Measurements from ENCODE around the gene ZNF581.

The ZNF581 gene

DNA sequence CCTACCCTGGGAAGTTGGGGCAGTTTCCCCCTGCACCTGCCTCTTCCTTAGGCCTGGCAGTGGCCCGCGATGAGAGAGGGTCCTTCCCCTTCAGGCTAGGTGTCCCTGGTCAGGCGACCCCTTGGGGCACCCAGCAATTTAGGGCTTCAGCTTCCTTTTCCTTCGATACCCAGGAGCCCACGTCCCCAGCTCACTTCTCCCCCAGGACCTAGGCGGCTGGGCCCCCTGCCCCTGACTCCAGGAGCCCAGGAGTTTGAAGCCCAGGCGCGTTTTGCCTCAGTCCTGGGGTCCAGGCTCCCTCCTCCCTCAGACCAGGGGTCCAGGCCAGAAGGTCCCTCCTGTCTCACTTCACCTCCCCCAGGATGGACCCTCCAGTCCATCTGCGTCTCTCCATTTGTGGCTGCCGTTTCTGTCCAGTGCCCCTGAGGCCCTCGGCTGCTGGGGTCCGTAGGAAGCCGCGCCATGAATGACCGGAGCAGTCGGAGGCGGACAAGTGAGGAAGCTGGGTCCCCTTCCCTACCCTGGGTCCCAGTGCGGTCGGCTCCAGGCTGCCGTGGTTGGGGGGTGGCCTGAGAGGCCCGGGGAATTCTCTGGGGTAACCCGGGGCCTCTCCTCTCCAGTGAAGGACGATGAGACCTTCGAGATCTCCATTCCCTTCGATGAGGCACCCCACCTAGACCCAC, 5.3 kb downstream of the ZNF581 start:
- H3K27me3 ChIP-seq (ENCODE audit: control insufficient read depth, insufficient read depth, low read length, poor library complexity, severe bottlenecking), result no peaks in the 10 kb centered on the region
- H3K4me1 ChIP-seq (ENCODE audit: control insufficient read depth, insufficient read depth, low read length), result peaks cover 22% of the 10 kb centered on the region
- peaks cover 17% of the 10 kb centered on the region for H3K36me3 ChIP-seq (ENCODE audit: control insufficient read depth, insufficient read depth, low read length)
- peak overlapping the region; percentile 88 for H3K4me3 ChIP-seq (ENCODE audit: insufficient read depth, low read depth, low read length)
- WGBS, 2 experiments, result 60 to 62% methylated on average over 25 of the region's 25 CpGs
- no peak overlapping the region for H3K27ac ChIP-seq (ENCODE audit: insufficient read depth, low read depth, low read length, poor library complexity, severe bottlenecking)
- no peaks in the 10 kb centered on the region for H3K9me3 ChIP-seq (ENCODE audit: control insufficient read depth, low read length)

DNA sequence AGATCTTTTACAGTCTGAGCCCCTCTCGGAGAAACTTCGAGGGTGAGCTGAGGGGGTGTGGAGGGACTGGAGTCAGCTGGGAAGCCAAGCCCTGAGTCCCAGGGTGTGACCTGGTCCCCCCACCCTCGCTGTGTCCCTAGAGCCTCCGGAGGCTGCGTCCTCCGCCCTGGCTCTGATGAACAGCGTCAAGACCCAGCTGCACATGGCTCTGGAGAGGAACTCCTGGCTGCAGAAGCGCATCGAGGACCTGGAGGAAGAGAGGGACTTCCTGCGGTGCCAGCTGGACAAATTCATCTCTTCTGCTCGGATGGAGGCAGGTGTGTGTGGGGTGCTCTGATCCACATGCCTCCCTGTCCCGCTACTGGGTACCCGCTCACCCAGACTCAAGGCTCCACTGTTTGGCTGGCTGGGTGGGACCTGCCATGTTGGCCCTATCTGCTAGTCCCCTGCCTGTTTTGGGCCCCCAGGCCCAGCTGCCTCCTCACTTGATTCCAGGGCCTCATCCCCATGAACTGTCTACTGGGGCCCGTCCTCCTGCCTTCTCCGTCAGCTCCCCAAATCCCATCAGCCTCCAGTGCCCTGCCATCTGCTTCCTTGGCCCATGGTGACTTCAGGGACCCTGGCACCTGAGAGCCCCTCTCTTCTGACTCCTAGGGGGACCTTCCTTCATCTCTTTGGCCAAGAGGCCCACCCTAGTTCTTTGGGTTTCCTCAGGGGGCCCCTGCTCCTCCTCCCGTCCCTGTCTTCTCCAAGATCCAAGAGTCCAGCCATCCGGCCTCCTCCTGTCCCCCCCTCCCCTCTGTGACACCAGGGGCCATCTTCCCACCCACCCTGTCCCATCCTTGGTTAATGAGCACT, 6.0 kb downstream of the ZNF581 start:
- peaks cover 17% of the 10 kb centered on the region for H3K4me1 ChIP-seq (ENCODE audit: control insufficient read depth, insufficient read depth, low read length)
- H3K36me3 ChIP-seq (ENCODE audit: control insufficient read depth, insufficient read depth, low read length), result peaks cover 15% of the 10 kb centered on the region
- 93 to 94% methylated on average over 17 of the region's 17 CpGs for WGBS, 2 experiments
- H3K27ac ChIP-seq (ENCODE audit: insufficient read depth, low read depth, low read length, poor library complexity, severe bottlenecking), result no peak overlapping the region
- H3K4me3 ChIP-seq (ENCODE audit: insufficient read depth, low read depth, low read length), result peak overlapping the region; percentile 88
- H3K9me3 ChIP-seq (ENCODE audit: control insufficient read depth, low read length), result no peaks in the 10 kb centered on the region
- no peaks in the 10 kb centered on the region for H3K27me3 ChIP-seq (ENCODE audit: control insufficient read depth, insufficient read depth, low read length, poor library complexity, severe bottlenecking)

DNA sequence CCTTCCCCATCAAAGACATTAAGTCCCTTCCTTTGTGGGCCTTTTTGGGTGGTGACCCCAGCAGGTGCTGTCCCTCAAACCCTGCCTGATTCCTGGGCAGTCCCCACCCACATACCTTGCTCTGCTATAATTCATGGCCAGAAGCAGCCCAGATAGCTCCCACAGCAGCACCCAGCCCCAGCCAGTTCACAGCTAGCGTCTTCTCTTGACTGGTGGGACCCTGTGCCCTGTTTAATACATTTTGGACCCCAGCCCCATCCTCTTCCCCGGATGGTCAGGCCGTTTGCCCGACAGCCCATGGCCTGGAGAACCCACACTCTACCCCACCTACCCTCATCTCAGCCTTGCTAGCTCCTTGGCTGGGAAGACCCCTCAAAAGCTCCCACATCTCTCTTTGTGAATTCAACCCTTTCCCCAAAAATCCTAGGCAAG, 6.7 kb downstream of the ZNF581 start:
- H3K27ac ChIP-seq (ENCODE audit: insufficient read depth, low read depth, low read length, poor library complexity, severe bottlenecking), result no peak overlapping the region
- no peaks in the 10 kb centered on the region for H3K9me3 ChIP-seq (ENCODE audit: control insufficient read depth, low read length)
- WGBS, 2 experiments, result 90 to 97% methylated on average over 4 of the region's 4 CpGs

GRCh38 chr19:55650602-55651230, 7.3 kb downstream of the ZNF581 start:
- no peaks in the 10 kb centered on the region for H3K27me3 ChIP-seq (ENCODE audit: control insufficient read depth, insufficient read depth, low read length, poor library complexity, severe bottlenecking)

More for the DNA sequence above, 6.7 kb downstream of the ZNF581 start:
- H3K36me3 ChIP-seq (ENCODE audit: control insufficient read depth, insufficient read depth, low read length), result peaks cover 9% of the 10 kb centered on the region
- no peak overlapping the region for H3K4me3 ChIP-seq (ENCODE audit: insufficient read depth, low read depth, low read length)
- H3K4me1 ChIP-seq (ENCODE audit: control insufficient read depth, insufficient read depth, low read length), result peaks cover 13% of the 10 kb centered on the region
- H3K27me3 ChIP-seq (ENCODE audit: control insufficient read depth, insufficient read depth, low read length, poor library complexity, severe bottlenecking), result no peaks in the 10 kb centered on the region

GRCh38 chr19:55651236-55651635, 7.8 kb downstream of the ZNF581 start:
- peaks cover 13% of the 10 kb centered on the region for H3K4me1 ChIP-seq (ENCODE audit: control insufficient read depth, insufficient read depth, low read length)
- peaks cover 3% of the 10 kb centered on the region for H3K36me3 ChIP-seq (ENCODE audit: control insufficient read depth, insufficient read depth, low read length)
- H3K9me3 ChIP-seq (ENCODE audit: control insufficient read depth, low read length), result no peaks in the 10 kb centered on the region
- H3K27me3 ChIP-seq (ENCODE audit: control insufficient read depth, insufficient read depth, low read length, poor library complexity, severe bottlenecking), result no peaks in the 10 kb centered on the region
- H3K4me3 ChIP-seq (ENCODE audit: insufficient read depth, low read depth, low read length), result no peak overlapping the region
- WGBS, 2 experiments, result 84 to 85% methylated on average over 18 of the region's 18 CpGs
- no peak overlapping the region for H3K27ac ChIP-seq (ENCODE audit: insufficient read depth, low read depth, low read length, poor library complexity, severe bottlenecking)

More at GRCh38 chr19:55650602-55651230, 7.3 kb downstream of the ZNF581 start:
- WGBS, 2 experiments, result 92 to 95% methylated on average over 17 of the region's 17 CpGs
- Histone ChIP-seq H3K27ac (ENCODE audit: insufficient read depth, low read depth, low read length, poor library complexity, severe bottlenecking) (no peak overlapping the region), H3K4me3 (ENCODE audit: insufficient read depth, low read depth, low read length) (no peak overlapping the region), H3K9me3 (ENCODE audit: control insufficient read depth, low read length) (no peaks in the 10 kb centered on the region), H3K4me1 (ENCODE audit: control insufficient read depth, insufficient read depth, low read length) (peaks cover 13% of the 10 kb centered on the region), H3K36me3 (ENCODE audit: control insufficient read depth, insufficient read depth, low read length) (peaks cover 3% of the 10 kb centered on the region)

DNA sequence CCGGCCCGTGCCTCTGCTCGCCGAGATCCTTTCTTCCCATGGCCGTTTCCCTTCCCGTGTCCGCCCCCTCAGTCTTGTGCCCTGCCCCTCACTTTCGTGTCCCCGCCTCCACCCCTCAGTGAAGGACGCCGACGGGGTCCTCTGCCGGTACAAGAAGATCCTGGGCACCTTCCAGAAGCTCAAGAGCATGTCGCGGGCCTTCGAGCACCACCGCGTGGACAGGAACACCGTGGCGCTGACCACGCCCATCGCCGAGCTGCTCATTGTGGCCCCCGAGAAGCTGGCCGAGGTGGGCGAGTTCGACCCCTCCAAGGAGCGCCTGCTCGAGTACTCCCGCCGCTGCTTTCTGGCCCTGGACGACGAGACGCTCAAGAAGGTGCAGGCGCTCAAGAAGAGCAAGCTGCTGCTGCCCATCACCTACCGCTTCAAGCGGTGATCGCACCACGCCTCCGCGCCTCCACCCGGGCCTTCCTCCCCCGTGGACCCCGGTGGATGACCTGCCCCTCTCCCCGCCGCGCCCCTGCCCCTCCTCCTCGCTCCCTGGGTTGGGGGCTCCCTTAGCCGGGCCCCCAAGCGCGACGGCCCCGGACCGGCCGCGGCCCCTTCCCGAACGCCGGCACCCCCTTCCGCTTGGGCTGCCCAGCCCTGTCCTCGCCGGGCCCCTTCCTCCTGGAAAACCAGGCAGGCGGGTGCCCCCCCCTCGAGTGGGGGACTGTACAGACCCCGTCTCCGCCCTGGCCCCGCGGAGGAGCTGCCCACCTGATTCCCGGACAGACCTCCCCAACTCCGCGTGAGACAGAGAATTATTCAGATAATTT, 9.1 kb downstream of the ZNF581 start:
- Histone ChIP-seq H3K9me3 (ENCODE audit: control insufficient read depth, low read length) (no peaks in the 10 kb centered on the region), H3K4me1 (ENCODE audit: control insufficient read depth, insufficient read depth, low read length) (peaks cover 14% of the 10 kb centered on the region), H3K27me3 (ENCODE audit: control insufficient read depth, insufficient read depth, low read length, poor library complexity, severe bottlenecking) (no peaks in the 10 kb centered on the region), H3K27ac (ENCODE audit: insufficient read depth, low read depth, low read length, poor library complexity, severe bottlenecking) (no peak overlapping the region), H3K4me3 (ENCODE audit: insufficient read depth, low read depth, low read length) (no peak overlapping the region), H3K36me3 (ENCODE audit: control insufficient read depth, insufficient read depth, low read length) (peaks cover 3% of the 10 kb centered on the region)
- 79 to 82% methylated on average over 71 of the region's 71 CpGs for WGBS, 2 experiments

DNA sequence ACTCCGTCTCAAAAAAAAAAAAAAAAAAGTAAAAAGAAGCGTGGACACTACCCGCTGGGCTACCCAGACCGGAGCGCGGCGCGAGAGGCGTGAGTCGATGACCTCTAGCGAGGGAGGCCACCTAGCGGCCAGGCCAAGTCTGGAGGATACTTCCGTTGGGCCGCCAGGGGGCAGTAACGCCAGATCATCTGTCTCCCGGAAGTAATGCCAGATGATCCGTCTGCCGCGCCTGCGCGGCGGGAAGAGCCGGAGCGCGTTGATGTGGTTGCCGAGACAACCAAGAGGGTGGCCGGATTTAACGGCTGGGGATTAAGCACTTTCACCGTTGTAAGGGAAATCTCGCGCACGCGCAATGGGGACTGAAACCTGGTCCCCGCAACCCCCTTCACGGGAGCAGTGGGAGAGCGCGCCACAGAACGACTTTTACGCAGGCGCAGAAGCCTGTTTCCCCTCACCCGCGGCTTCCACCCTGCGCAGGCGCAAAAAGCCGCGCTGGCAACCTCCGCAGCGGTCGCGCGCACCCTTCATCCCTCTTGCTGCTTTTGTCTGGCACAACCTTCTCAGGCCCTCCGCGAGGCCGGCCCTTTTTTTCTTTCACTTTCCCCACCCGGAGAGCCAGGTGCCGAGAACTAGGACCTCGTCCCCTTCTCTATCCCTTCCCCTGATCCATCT, 10.3 kb downstream of the ZNF581 start:
- peaks cover 3% of the 10 kb centered on the region for H3K36me3 ChIP-seq (ENCODE audit: control insufficient read depth, insufficient read depth, low read length)
- WGBS, 2 experiments, result 0% methylated on average over 57 of the region's 57 CpGs
- H3K4me3 ChIP-seq (ENCODE audit: insufficient read depth, low read depth, low read length), result peak overlapping the region; percentile 99
- H3K27ac ChIP-seq (ENCODE audit: insufficient read depth, low read depth, low read length, poor library complexity, severe bottlenecking), result peak overlapping the region; percentile 90
- no peaks in the 10 kb centered on the region for H3K27me3 ChIP-seq (ENCODE audit: control insufficient read depth, insufficient read depth, low read length, poor library complexity, severe bottlenecking)
- peaks cover 15% of the 10 kb centered on the region for H3K4me1 ChIP-seq (ENCODE audit: control insufficient read depth, insufficient read depth, low read length)
- H3K9me3 ChIP-seq (ENCODE audit: control insufficient read depth, low read length), result no peaks in the 10 kb centered on the region

DNA sequence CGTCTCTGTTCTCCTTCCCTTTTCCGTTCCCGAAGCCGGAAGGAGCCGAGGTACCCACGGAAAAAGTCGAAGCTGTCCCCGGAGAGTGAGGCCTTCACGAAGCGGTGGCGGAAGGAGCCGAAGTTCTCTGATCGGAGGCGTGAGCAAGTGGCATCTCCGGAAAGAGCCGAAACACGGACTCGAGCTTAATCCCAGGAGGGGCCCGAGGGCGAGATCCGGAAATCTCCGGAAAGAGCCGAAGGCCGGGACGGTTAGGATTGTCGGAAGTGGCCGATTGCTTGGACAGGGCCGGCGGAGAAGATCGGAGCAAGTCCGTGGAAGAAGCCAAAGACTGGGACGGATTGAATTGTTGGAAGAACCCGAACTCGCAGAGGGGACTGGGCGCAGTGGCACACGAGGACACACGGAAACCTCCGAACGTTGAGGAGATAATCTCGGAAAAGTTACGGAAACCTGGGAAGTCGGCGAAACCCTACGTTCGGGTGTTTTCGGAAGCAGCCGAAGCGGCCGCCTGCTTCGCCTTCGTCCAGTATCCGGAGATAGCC, 10.9 kb downstream of the ZNF581 start:
- Histone ChIP-seq H3K9me3 (ENCODE audit: control insufficient read depth, low read length) (no peaks in the 10 kb centered on the region), H3K27me3 (ENCODE audit: control insufficient read depth, insufficient read depth, low read length, poor library complexity, severe bottlenecking) (no peaks in the 10 kb centered on the region), H3K4me1 (ENCODE audit: control insufficient read depth, insufficient read depth, low read length) (peaks cover 14% of the 10 kb centered on the region), H3K36me3 (ENCODE audit: control insufficient read depth, insufficient read depth, low read length) (peaks cover 3% of the 10 kb centered on the region), H3K27ac (ENCODE audit: insufficient read depth, low read depth, low read length, poor library complexity, severe bottlenecking) (peak overlapping the region; percentile 90), H3K4me3 (ENCODE audit: insufficient read depth, low read depth, low read length) (peak overlapping the region; percentile 99)
- WGBS, 2 experiments, result 0 to 1% methylated on average over 52 of the region's 52 CpGs

Data from ectodermal cell (in vitro differentiated cells).